ENCODE results near the gene SHLD3. TPM values are rescaled to one million over a fixed set of nuclear protein-coding genes. Genes with fewer than 3 reads are reported as not detected.

Gene SHLD3
- total and polyA plus RNA-seq, 9 of the 15 experiments (the other 6 are each of a cell fraction or from before 2014, with no cell fraction given): 3.0 to 14.5 (median 8.6) TPM

- TF ChIP-seq ZNF699 (CRISPR knock-in tag; IDR thresholded peaks at IDR 0.05; ENCODE audit: insufficient replicate concordance) (no peak), RCOR1 (IDR thresholded peaks at IDR 0.05; ENCODE audit: borderline replicate concordance in 1 of 2, low read depth in 2 of 2, low read length in 2 of 2) (no peak), HDAC6 (IDR thresholded peaks at IDR 0.05; ENCODE audit: low read depth, low read length) (no peak), ZNF740 (CRISPR knock-in tag; IDR thresholded peaks at IDR 0.05) (no peak), ZNF740 (tag; IDR thresholded peaks at IDR 0.05) (no peak; a peak in 1 of 4 replicates), PHB (CRISPR knock-in tag; IDR thresholded peaks at IDR 0.05) (no peak), BCLAF1 (IDR thresholded peaks at IDR 0.05; ENCODE audit: borderline replicate concordance in 1 of 2, control insufficient read depth in 1 of 2, low read depth in 2 of 2, low read length in 1 of 2) (no peak), ZNF75A (CRISPR knock-in tag; IDR thresholded peaks at IDR 0.05) (no peak), ZNF318 (IDR thresholded peaks at IDR 0.05; ENCODE audit: borderline replicate concordance in 1 of 2, low read depth in 1 of 2) (no peak)
These were observed at the start of gene SHLD3, which contains the start of gene TRAPPC13 (continued) for GRCh38 chr5:65624571-65625555.

All from K562 (cell line).